ENCODE measurements around the gene KRT13. TPM values are rescaled to one million over a fixed set of nuclear protein-coding genes. Genes with fewer than 3 reads are reported as not detected.

KRT13 gene
- not detected in 2 replicates for total RNA-seq

GRCh38 chr17:41505007-41505808 is at the start of gene KRT13:
KRT13 (minus strand) TSS chr17:41505612; CDS start chr17:41505550, 62 bp downstream.

DNA sequence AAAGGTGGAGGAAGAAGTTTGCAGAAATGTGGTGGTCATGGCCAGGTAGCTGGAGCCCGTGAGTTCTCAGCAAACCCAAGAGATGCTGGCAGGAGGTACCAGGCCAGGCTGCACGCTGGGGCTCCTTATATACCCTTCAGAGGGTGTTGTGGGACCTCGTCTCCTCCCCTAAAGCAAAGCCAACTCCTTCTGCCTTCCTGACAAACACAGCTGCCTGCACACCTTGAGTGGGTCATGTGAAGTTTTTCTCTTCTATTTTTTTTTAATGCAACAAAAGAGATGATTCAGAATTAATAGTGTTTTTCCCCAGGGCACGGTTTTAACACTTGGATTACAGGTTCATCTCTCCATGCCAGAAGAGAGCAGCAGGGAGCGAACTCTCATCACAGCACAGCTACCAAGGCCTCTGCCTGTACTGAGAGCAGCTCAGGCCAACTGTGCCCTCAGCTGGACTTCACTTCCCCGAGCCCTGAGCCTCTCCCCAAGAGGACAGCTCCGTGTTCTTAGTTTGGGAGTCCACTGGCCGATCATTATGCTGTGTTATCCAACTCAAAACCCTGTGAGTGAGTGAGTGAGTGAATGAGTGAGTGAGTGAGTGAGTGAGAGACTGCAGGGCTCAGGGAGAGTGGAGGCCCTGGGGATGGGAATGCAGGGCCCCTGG is 13.5 kb upstream of the KRT13 start, which contains the start of gene KRT15:
TSS of gene KRT15 (minus strand) at position 102 of the 661 bp plus-strand sequence. CDS start at position 39, 63 bp downstream.

DNA sequence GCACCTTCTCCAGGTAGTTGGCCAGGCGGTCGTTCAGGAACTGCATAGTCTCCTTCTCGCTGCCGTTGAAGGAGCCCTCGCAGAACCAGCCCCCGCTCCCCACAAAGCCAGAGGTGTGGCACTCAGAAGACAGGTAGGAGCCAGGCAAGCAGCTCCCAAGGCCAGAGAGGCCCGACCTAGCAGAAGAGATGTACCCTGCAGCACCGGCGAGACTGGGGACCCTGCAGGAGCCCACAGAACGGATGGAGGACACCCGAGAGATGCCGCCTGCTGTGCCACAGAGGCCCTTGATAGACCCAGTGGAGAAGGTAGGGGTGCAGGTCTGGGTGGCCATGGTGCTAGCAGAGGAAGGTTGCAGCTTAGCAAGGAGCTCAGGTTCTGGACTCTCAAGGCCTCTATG is 15.9 kb downstream of the KRT13 start, which contains the start of gene KRT36:
TSS of gene KRT36 (minus strand) at position 380 of the 400 bp plus-strand sequence. CDS start at position 334, 46 bp downstream.

GRCh38 chr17:41481036-41481435 is 24.4 kb downstream of the KRT13 start, which contains the start of gene KRT35:
KRT35 (minus strand) TSS chr17:41481151; CDS start chr17:41481097, 54 bp downstream.

GRCh38 chr17:41466988-41467387 is 38.4 kb downstream of the KRT13 start, which contains the start of gene KRT32:
KRT32 (minus strand) TSS chr17:41467386; CDS start chr17:41467325, 61 bp downstream.

Other genes with a start within 250 kb of the KRT13 start
- not detected in 2 replicates for gene KRTAP9-6, start 240.2 kb downstream of the KRT13 start, total RNA-seq
- gene KRTAP9-7, start 229.9 kb downstream of the KRT13 start, total RNA-seq, result not detected in 2 replicates
- gene KRTAP29-1, start 202.8 kb downstream of the KRT13 start, total RNA-seq, result not detected in 2 replicates
- gene KRTAP16-1, start 196.3 kb downstream of the KRT13 start, total RNA-seq, result not detected in 2 replicates
- not detected in 2 replicates for gene KRTAP17-1, start 189.9 kb downstream of the KRT13 start, total RNA-seq
- gene KRT33A, start 154.8 kb downstream of the KRT13 start, total RNA-seq, result not detected in 2 replicates
- not detected in 2 replicates for gene KRT33B, start 135.8 kb downstream of the KRT13 start, total RNA-seq
- gene KRT34, start 123.3 kb downstream of the KRT13 start, total RNA-seq, result not detected in 2 replicates
- not detected in 2 replicates for gene KRT31, start 108.0 kb downstream of the KRT13 start, total RNA-seq
- not detected in 2 replicates for gene KRT37, start 81.0 kb downstream of the KRT13 start, total RNA-seq
- not detected in 2 replicates for gene KRT38, start 64.6 kb downstream of the KRT13 start, total RNA-seq
- not detected in 2 replicates for gene KRT32, start 38.2 kb downstream of the KRT13 start, total RNA-seq
- gene KRT35, start 24.5 kb downstream of the KRT13 start, total RNA-seq, result not detected in 2 replicates
- 0.13 TPM in 1 of 2 replicates, not detected in the other for gene KRT36, start 15.7 kb downstream of the KRT13 start, total RNA-seq
- gene KRT15, start 13.3 kb upstream of the KRT13 start, total RNA-seq, result 2.5 and 3.0 TPM in 2 replicates
- gene KRT19, start 22.7 kb upstream of the KRT13 start, total RNA-seq, result 25.1 and 30.7 TPM in 2 replicates
- gene KRT9, start 66.4 kb upstream of the KRT13 start, total RNA-seq, result not detected in 2 replicates
- gene KRT14, start 81.3 kb upstream of the KRT13 start, total RNA-seq, result 1.1 TPM in 1 of 2 replicates, not detected in the other
- gene KRT16, start 107.2 kb upstream of the KRT13 start, total RNA-seq, result 0.79 and 1.4 TPM in 2 replicates
- 7.1 and 7.4 TPM in 2 replicates for gene KRT17, start 119.0 kb upstream of the KRT13 start, total RNA-seq
- 73.1 and 112 TPM in 2 replicates for gene EIF1, start 183.3 kb upstream of the KRT13 start, total RNA-seq
- not detected in 2 replicates for gene GAST, start 206.7 kb upstream of the KRT13 start, total RNA-seq
- not detected in 2 replicates for gene HAP1, start 229.0 kb upstream of the KRT13 start, total RNA-seq

Data from aortic smooth muscle cell (primary cell).